GM21576 (cell line): ENCODE data around the gene RARRES1.

Source experiments
- ATAC-seq: cut with Tn5 transposase; IDR thresholded peaks from one replicate; pipeline ENCODE4 v1.9.1; 2021; ENCODE audit warnings: mild to moderate bottlenecking, moderate library complexity; ENCODE audit not compliant: unreplicated experiment

RARRES1 gene

DNA sequence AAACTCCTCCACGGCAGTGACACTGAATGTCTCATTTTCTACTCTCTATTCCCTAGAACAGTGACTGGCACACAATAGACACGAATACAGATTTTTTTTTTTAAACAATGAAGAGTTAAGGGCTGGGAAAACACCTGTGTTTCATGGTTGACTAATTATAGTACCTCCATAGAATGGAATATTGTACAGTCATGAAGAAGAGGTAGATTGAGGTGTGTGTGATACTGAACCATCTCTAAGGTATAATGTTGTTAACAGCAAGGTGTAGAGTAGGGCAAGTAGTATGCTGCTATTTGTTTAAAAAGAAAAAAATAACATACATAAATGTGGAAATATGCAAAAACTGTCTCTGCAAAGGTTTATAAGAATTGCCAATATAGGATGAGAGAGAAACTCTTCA lies 5.2 kb upstream of the RARRES1 start:
- no peak for ATAC-seq

DNA sequence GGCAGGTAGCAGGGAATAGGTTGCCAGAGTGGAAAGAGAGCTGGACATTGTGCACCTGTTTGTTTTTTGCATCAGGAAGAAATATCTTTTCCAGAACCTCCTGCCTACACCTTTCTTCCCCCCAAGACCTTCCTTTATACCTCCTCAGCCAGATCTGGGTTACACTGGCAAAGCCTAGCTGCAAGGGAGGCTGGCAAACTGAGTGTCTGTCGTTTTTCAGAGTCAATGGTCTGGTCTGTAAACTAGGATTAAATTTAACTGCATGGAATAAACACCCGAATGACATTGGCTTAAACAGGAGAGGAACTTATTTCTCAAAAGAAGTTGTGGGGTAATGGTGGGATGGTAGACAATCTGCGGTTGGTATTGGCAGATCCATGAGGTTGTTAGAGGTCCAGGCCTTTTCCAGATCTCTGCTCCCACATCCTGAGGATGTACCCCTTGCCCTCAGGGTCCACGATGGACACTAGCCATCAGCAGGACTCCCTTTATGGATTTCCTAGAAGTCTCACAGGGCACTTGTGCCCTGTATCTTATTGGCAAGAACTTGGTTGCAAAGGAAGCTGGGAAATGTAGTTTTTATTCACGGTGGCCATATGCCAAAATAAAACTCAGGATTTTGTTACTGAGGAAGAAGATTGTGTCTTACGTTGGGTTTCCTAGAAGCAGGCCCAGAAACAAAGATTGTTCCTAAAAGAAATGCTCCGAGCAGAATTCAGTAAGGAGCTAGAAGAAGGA lies 3.2 kb upstream of the RARRES1 start:
- ATAC-seq: no peak

DNA sequence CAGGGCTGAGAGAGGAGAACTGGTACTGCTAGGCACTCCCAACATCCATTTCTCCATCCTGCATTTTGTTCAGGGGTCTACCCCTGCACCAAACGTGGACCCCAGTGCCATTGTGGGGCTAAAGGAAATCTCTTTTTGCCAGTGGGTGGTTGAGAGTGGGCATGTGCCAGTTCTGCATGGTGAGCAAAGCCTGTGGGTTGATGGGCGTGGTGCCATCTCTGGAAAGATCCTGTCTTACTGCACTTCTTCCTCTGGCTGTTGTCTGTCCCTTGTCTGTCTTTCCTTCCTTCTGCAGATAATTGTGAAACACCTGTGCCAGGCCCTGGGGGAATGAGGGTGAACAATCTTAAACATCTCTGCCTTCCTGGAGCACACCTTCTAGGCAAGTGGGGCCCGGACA lies 1.4 kb upstream of the RARRES1 start:
- no peak for ATAC-seq

DNA sequence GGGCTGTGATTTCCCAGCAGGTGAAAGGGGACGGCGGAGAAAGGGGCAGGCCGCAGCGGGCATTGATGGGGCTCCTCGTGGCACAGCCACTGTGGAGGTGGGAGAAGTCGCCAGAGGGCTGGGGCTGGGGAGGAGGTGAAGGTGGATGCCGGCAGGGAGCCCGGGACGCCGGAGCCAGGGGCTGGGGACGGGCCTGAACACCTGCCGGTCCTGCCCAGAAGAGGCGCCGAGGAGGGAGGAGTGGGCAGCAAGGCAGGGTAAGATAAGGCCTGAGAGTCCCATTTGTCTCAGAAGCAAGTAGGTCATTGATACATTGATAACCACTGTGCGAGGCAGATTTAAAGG lies 571 bp upstream of the RARRES1 start:
- no peak for ATAC-seq

DNA sequence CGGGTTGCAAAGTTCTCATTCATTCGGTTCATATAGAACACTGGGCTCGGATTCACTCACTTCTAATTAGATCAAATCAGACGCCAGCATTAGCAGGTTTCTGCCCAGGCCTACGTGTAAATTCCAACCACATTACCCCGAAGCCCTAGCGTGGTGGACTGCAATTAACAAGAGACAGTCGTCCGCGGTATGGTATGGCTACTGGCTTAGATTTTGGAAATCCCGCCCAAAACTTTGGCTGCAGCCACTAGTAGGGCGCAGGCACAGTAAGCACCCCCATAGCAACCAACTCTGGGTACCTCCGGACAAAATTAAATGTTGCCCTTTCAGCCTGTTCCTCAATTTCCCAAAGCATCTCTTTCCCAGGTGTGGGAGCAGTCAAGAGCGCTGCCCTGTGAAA lies 771 bp downstream of the RARRES1 start:
- ATAC-seq: no peak

DNA sequence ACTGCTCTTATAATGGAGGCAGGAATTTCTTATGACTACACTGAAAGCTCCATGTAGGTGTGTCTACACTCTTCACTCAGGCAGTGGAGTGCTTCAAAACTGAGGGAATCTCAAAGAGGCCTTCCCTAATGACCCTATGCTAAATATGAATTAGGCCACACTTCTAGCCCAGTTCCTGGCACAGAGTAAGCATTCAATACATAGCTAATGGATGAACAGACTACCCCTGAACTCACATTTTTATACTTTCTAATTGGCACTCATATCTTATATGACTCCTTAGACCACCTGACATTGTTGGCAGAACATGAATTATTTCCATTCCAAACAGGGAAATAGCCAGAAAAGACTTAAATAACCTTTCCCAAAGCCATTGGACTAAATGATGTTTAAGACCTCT lies 3.4 kb downstream of the RARRES1 start:
- ATAC-seq: no peak

DNA sequence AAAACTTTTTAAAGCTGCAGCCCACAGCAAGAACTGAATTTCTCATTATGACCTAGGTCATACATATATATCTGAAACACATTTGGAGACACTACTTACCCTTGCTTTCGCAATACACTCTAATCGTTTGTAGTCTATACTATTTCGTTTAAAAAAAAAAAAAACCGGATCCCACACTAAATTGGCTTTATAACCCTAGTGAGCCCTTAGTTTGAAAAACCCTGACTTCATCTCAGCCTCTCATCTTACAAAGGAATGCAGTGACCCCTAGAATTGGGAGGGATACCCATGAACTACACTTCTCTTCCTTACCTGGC lies 4.2 kb downstream of the RARRES1 start:
- no peak for ATAC-seq

DNA sequence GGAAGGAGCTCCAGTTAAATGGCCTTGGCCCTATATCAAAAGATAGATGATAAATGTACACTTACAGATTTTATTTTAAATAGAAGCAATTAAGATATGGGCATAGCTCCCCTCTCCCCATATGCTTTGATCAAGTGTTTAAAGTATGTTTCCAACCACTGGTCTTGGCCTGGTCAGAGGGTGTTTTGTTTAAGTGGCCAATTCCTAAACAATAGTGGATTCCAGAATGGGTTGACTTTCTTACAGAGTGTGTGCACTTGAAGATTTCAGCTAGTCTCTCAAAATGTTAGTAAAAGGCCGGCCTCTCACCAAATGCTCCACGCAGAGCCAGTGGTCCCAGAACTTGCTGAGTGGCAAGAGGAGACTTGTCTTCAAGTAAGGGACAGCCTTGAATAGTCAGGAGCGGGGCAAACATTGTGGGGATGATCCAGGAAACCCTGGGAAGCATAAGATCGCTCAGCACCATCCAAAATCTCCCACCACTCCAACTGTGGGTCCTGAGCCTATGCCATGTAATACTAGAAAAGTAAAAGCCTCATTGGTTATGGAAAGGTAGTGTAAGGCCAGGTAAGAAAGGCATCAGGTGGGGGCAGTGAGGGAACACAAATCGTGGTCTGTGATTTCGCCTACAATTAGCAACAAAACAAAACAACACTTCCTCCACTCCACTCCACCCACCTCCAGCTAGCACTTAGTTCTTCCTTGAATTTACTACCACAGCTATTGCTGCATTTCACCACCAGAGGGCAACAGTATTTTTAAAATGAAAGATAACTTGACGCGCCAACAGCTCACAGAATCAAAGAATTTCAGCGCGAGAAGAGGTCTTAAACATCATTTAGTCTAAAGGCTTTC lies 4.8 kb downstream of the RARRES1 start:
- peak; percentile 63 for ATAC-seq

DNA sequence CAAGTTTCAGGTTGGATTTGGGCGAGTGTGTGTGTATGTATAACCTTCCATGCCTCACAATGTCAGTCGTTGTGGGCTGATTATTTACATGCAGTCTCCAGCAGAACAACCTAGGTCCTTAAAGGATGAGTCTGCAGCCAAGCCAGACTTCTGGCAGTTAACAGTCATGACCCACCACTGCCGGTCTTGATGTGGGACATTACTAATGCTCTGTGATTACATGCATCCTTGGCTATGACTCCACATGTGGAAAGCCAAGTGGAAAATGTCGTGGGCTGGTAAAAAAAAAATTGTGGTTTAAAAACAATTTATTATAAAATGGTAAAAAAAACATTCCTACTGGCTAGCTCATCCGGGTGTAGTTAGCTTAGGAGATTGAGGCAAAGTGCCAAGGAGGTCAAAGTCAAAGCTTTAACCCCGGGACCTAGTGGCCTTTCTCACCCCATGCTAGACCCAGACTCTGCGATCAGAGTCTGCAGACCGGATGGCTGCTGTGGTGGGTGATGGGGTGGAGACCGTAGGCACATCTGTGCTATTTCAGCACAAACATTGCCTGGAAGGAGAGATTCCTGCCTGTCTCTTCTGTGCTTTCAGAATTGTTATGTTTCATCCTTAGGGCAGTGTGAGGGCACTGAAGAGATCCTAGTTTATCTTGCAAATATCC lies 6.8 kb downstream of the RARRES1 start:
- ATAC-seq: no peak

DNA sequence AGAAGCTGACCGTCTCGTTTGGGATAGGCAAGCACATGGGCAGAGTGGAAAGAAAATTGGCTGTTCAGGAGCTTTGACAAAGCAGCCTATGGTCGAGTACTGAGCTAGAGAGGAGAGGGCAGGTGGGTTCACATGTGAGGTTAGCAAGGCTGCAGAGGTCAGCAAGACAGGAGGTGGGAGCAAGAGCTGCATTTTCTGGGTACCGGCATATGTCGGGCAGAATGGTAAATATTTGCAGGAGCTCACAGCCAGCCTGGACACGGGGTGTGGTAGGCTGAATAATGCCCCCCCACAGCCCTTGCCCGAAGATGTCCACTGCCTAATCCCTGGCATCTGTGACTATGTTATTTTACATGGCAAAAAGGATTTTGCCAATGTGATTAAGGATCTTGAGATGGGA lies 8.3 kb downstream of the RARRES1 start:
- ATAC-seq: no peak

DNA sequence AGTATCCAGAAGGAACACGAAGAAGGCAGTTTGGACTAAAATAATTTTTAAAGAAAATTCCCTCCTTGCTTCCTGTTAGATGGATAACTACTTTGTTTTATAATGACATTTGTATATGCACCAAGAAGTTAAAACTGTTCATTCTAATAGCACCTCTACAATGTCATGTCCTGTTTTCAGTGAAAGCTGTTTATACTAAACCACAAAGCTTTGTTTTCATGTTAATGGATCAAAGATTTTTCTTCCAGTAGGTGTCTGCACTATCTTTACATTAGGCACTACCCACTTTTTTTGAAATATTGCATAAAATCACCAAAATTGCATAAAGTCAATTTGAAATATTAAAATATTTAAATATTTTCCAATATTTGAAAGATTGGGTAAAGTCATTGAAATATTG lies 10.1 kb downstream of the RARRES1 start:
- no peak for ATAC-seq

DNA sequence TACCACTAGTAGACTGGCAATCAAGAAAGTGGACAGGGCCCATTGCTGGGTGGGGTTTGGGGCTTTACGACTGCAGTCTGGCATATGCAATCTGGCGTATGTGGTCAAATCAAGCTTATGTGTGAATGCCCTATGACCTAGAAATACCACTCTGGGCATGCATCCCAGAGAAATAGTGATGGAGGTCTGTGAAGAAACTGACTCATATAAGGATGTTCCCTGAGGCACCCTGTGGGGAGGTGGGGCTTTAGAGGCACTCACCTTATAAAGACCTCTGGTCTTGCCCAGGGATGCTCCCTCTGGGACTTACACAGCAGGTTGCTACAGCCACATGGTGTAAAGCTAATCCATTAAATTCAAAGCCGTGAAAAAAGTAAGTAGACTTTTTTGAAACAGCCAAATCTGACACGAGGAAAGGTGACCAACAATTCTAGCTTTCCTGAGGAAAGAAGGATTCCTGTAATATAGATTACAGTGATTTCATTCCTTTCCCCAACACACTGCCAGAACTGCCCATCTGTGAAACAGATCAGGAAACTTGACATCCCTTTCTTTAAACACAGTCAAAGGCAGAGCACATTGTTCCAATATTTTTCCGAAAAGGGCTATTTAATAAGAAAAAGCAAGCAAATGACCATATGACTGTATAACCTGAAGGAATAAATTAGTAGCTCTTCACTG lies 13.6 kb downstream of the RARRES1 start:
- no peak for ATAC-seq

DNA sequence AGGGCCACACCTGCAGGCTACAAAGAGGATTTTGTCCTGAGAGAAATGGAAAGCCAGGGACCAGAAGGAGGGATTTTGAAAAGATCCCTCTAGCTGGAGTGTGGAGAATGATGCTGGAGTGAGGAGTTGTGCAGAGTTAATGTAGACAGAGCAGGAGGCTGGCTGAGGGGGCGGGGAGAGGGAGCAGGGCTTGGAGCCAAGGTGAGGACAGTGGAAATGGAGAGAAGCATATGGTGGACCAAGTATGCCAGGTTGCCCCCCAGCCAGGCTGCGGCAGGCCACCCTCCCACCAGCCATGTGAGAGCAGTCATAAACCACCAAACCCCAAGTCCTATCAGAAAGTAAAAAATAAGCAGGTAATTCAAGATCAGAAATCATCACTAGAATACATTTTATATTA lies 14.7 kb downstream of the RARRES1 start:
- ATAC-seq: no peak

DNA sequence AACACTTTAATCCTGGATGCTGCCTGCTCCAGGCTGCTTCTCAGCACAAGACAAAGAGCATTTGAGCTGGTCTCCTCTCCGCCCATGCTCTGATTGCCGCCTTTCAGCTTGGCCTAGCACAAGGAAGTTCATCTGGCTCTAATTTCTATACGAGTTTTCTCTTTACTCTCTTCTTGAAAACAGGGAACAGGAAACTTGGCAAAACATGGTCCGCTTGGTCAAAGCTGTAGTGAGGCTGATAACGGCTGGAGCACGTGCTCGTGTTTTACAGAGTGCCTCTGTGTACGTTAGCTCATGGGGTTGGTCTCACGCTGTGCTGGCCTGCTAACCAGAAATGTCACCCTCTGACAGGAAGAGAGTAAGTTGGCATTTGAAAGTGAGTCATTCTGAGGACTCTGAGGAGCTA lies 19.2 kb downstream of the RARRES1 start:
- no peak for ATAC-seq

DNA sequence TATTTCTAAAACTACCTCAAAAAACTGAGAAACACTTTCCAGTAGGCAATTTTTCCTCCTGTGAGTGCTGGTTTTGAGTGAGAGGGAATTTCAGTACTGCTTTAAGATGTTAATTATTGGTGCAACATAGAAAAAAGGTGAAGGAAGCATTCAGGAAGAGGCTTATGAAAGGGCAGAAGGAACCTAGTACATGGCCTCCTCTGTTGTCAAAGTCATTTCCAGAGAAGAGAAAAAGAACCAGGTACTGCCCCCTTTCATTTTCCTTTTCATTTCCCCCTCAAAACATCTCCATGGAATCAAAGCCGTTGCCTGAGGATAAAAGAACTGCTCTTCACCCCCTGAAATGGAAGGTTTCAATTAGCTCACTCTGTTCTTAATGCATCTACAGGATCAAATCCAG lies 19.8 kb downstream of the RARRES1 start:
- ATAC-seq: peak; percentile 67

DNA sequence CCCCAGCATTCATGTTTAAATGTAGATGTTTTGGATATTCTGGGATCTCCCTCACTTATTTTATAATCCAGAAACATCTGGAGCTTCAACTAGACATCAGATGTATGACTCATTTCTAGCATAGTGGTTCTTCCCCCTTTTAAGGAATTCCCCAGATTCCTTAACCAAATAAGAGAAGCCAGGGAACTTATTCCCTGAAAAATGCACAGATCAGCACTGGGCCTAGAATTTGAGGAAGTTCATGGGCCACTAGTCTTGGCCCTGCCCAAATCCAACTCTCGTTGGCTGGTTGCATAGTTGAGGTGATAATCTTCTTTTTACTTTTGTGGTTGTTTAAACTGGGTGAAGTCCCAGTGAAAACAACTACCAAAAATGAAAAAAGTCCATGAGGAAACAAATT lies 20.4 kb downstream of the RARRES1 start:
- no peak for ATAC-seq

DNA sequence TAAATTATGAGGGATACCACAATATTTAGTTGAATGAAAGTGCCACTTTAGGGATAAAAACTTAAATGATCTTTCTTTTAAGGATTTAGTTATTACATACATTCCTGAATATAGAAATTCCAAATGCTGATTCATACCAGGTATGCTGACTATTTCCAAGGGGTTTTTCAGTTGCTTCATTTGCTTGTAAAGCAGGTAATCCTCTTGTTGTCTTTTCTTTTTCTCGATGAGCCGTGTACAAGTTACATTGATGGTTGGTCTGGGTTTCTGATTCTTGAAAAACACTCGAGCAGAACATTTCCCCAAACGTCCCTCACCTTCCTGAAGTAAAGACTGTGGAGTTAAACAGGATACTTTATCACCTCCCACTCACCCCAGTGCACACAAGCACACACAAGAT lies 21.7 kb downstream of the RARRES1 start:
- ATAC-seq: no peak

DNA sequence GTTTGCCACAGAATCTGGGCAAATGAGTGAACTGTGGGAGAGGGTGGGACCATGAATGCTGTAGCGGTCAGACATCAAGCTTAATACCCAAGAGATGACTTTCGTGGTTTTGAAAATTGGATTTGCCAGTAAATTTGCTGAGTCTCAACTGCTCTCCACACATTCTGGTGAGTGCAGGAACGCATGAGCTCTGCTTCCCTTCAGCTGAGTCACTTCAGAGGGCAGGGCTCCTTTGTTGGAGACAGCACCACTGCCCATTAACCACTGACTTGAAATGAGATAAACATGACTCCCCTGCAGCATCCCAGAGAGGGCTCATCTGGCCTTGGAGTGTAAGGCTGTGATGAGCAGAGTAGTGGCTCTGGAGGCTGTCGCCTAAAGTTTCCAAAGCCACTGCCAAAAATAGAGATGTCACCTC lies 22.6 kb downstream of the RARRES1 start:
- no peak for ATAC-seq

DNA sequence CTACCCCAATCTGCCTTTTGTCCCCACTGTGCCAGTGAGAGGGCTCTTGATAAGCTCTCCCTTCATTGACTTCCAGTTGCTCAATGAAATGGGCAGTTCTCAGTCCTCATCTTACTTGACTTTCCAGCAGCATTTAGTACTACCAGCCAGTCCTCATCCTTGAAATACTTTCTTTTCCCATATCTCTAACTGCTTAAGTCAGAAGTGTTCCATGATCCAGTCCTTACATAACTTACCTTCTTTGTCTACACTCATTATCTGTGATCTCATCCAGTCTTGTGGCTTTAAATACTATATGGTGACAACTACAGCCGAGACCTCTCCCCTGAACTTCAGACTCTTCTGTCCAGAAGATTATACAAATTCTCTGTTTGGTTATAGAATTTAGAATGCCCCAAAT lies 28.7 kb downstream of the RARRES1 start:
- ATAC-seq: no peak

DNA sequence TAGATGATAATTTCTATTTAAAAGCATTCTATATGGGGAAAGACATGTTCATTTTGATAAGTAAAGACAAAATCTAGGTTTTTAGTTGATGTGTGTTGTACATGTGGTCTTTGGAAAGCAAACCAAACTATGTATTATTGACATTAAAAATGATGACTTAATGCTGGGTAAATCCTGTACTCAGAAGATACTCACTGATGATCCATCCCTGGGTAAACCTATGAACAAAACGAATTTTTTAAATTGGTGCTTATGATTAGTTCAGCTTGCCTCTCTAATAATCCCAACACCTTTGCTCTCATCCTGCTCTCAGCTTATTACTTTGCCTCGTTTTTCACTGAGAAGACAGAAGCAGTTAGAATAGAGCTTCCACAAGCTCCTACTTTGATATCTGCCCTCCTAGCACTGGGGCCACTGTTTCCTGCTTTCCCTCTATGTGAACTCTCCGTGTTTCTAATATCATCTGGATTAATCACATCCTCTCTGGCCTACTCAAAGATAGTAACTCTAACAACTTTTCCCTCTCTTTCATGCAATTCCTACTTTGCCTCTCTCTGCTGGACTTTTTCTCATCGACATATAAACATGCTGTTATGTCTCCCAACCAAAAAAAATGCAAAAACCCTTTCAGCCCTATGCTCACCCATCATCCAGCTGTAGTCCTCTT lies 29.3 kb downstream of the RARRES1 start:
- ATAC-seq: no peak

DNA sequence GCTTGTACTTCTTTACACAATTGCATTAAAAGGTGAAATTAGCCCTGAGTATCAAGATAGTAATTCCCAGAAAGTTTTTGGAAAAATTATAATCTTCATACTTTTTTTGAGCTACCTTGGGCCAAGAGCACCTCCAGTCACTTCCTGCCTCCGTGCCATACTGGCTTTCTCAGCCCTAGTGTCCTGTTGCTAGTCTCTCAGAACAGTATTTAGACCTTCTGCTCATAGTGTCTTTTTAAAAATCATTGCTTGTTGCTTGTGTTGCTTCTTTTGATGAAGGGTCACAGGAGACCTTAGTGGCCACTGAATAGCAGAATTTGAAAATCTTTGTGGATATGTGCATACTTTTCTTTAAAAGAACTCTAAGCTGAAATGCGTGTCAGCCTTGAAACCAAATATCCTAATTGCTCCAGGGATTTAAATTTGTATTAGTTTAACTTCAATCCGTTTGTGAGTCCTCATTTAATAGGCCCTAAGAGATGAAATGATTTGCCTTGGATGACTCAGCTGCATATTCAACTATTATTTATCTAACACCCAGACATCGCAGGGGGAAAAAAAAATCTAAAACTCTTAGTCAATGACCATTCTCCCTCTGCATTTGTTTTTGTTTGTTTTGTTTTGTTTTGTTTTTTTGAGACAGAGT lies 30.7 kb downstream of the RARRES1 start:
- ATAC-seq: no peak
